Raji (cell line): ENCODE results near the gene GRM8.

Source experiments
- POLR2A ChIP-seq: IDR thresholded peaks from 2 replicates; pipeline ENCODE4 v1.6.1; 2011; ENCODE audit warnings: low read depth, low read length, control low read depth; ENCODE audit not compliant: insufficient read depth

Gene GRM8

GRCh38 chr7:126483972-126484371, 768.8 kb downstream of the GRM8 start:
- no peak for TF ChIP-seq POLR2A

DNA sequence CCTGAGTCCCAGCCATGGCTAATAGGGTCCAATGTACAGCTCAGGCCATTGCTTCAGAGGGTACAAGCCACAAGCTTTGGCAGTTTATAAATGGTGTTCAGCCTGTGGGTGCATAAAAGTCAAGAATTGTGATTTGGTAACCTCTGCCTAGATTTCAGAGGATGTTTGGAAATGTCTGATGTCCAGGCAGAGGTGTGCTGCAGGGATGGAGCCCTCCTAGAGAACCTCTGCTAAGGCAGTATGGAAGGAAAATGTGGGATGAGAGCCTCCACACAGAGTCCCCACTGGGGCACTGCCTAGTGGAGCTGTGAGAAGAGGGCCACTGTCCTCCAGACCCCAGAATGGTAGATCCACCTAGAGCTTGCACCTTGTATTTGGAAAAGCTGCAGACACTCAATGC, 779.9 kb downstream of the GRM8 start:
- TF ChIP-seq POLR2A: no peak

- TF ChIP-seq POLR2A: no peak
These were observed 790.3 kb downstream of the GRM8 start for GRCh38 chr7:126462405-126462804.

DNA sequence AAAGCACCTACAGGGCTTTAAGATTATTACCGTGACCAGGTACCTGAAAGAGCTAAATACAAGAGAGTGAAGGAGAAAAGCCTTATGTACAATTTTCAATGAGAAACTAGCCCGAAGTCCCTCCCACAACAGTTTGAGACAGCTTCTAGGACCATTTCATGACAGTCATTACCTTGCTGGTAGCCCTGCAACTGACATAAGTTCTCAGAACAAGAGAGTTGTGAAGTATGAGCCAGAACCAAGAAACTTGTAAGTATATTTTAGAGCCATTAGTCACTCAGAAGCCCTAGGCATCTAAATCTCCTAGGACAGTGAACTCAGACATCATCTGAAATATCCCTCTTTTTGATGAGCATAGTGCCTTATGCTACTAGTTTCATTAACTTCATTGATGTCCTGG, 792.1 kb downstream of the GRM8 start:
- no peak for TF ChIP-seq POLR2A

DNA sequence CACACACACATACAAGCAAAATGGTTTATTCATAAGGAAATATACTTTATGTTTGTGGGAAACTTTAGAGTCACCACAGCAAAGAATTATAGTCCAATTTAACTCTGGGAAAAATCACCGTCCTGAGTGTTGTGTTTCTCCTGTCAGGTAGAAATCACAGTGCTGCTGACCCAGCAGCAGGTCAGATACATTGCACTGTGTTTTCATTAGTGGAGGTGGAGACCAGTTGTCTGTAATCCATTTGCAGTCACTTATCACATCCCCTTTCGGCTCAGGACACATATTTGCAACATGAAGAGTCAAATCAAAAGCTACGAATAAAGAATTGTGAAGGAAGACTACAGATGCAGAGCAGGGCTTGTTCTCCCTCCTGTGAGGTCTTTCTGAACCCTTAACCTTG, 799.6 kb downstream of the GRM8 start:
- no peak for TF ChIP-seq POLR2A

DNA sequence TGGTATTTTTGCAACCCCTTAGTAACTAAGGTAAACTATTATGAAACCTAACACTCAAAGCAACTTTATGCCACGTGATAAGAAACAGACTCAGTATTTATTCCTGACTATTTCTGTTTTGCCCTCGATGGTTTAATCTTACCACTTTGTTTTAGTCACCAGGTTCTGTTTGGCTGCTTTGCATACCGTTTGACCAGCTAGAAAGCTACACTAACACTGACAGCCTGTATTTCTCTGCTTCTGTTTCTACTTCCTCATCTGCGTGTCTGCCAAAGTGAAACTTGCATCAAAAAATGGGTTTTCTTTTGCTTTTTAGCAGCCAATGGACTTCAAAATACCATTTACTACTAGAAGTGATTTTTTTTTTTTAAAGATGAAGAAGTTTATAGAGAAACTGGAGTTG, 802.5 kb downstream of the GRM8 start:
- peak; percentile 35; the same call in 1 of the 2 replicates for TF ChIP-seq POLR2A

- TF ChIP-seq POLR2A: no peak
These were observed 803.0 kb downstream of the GRM8 start for GRCh38 chr7:126449611-126450268.

DNA sequence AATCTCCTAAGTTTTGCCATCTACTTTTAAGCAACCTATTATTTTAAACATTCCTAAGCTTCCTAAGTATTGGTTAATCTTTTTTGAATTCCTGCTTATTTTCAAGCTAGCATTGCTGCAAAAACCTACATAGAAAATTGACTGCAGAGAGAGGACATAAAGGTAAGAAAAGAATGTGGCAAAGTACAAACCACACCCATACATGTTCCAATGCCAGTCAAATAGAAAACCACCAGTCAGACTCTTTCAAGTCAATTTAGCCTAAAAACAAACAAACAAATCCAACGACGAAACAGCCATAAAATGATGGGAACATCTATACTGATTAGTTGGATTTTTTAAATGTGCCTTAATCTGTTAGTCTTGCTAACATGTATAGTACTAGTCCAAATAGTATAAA, 804.8 kb downstream of the GRM8 start:
- no peak for TF ChIP-seq POLR2A

DNA sequence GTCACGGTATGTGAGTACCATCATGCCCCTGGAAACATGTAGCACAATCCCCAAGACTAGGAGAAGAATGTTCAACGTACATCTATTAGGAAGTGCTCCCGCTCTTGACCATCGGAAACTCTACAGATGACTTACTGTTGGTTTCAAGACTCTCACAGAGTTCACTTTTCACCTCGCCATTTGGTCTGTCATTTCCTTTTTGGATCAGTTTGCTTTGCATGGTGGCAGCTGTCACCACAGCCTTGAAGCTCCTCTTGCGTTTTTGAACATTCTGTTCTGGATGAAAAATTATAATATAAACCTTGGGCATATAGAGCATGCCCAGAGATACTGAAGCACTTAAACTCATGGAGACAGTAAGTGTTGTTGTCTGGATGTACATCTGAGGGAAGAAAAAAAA, 806.8 kb downstream of the GRM8 start:
- no peak for TF ChIP-seq POLR2A

DNA sequence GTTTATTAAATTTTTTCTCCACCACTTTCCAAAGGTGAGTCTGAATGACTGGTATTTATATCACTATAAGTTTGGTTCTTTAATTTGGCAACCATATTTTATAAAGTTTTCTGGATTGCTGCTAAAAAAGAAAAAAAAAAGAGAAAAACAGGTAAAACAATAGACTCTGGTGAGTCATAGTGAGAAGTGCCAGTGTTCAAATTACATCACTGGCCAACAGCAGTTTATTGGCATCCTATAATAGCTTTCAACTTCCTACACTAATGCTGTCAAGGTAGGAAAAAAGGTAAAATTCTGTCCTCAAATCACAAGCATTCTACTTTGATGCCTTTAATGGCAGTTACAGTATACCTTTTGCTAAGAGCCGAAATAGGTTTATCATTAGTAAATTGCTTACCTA, 808.8 kb downstream of the GRM8 start:
- no peak for TF ChIP-seq POLR2A

DNA sequence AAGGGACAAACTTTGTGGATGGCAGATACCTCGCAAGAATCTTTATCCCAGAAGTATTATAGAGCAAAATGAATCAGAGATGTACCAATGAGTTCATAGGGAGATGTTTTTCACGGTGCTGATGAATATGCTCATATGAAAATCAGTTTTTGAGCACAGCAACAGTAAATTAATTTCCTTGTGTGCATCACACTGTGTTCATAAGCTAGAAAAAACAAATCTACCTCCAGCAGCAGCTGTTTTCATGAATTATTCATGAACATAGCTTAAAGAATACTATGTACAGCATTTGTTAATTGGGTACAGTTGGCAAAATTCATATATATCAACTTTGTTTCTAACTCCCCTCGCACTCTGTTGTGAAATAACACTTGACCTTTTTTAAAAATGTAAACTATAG, 809.8 kb downstream of the GRM8 start:
- TF ChIP-seq POLR2A: no peak

- TF ChIP-seq POLR2A: no peak
These were observed 811.0 kb downstream of the GRM8 start for GRCh38 chr7:126441745-126442144.

GRCh38 chr7:126440542-126440941, 812.2 kb downstream of the GRM8 start:
- no peak for TF ChIP-seq POLR2A

- TF ChIP-seq POLR2A: no peak
These were observed 816.4 kb downstream of the GRM8 start for GRCh38 chr7:126436213-126436868.

- no peak for TF ChIP-seq POLR2A
These were observed 826.1 kb downstream of the GRM8 start for GRCh38 chr7:126426652-126427051.

DNA sequence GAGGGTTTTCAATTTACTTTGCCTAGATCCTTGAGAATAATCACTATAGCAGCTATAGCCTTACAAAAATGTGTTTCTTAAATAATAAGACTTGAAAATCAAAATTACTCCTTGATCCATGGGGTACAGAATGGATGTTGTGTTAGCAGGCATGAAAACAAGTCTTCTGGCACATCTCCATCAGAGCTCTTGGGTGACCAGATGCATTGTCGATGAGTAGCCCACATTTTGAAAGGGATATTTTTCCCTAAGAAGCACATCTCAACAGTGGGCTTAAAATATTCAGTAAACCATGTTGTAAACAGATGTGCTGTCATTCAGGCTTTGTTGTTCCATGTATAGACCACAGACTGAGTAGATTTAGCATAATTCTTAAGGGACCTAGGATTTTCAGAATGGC, 827.8 kb downstream of the GRM8 start:
- TF ChIP-seq POLR2A: no peak

DNA sequence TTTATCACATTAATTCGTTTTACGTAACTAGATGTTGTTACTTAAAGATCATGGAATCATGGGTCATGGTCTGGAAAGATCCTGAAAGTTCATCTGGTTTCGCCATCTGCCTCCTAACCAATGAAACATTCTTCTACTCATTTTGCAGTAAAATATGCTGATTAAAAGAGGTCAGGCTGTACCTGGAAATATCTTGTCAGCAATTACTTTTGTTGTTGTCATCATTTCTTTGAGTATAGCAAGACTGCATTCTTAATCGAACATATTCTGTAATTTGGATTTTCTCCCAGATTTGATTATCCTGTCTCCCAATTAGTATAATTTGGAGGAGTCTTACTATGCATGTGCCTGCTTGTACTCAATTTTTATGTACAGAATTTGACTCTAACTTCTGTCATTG, 833.7 kb downstream of the GRM8 start:
- no peak for TF ChIP-seq POLR2A
